H9 (cell line): ENCODE data around the gene TBC1D9. TPM values are rescaled to one million over a fixed set of nuclear protein-coding genes. Genes with fewer than 3 reads are reported as not detected.
"Not testable (repeated sequence)": the region's sequence is repeated elsewhere in the genome, so short reads cannot be mapped to it uniquely, and the experiment has no call there.

Source experiments
- DNase-seq: peaks from one replicate; pipeline ENCODE4 v3.0.0-alpha.2; 2017
- H2AFZ ChIP-seq: one replicate; pipeline ENCODE4 v1.6.1; 2013; ENCODE audit warnings: mild to moderate bottlenecking, low read length, control low read depth, moderate library complexity
- H2AK5ac ChIP-seq: 2 replicates; pipeline ENCODE4 v1.6.1; 2013; ENCODE audit warnings: low read length, control low read depth, mixed read lengths; ENCODE audit not compliant: insufficient read length
- H2BK120ac ChIP-seq: one replicate; pipeline ENCODE4 v1.6.1; 2013; ENCODE audit warnings: low read depth, mild to moderate bottlenecking, low read length, control low read depth, inconsistent platforms; ENCODE audit not compliant: poor library complexity, severe bottlenecking
- H2BK12ac ChIP-seq: 2 replicates; pipeline ENCODE4 v1.6.1; 2013; ENCODE audit warnings: low read length, control low read depth, mixed read lengths, low read depth; ENCODE audit not compliant: insufficient read length
- H2BK15ac ChIP-seq: 2 replicates; pipeline ENCODE4 v1.6.1; 2013; ENCODE audit warnings: low read depth, low read length, control low read depth
- H2BK20ac ChIP-seq: one replicate; pipeline ENCODE4 v1.6.1; 2013; ENCODE audit warnings: low read depth, mild to moderate bottlenecking, low read length, control low read depth, inconsistent platforms; ENCODE audit not compliant: poor library complexity, severe bottlenecking
- H2BK5ac ChIP-seq: 2 replicates; pipeline ENCODE4 v1.6.1; 2013; ENCODE audit warnings: low read length, control low read depth, mixed read lengths; ENCODE audit not compliant: insufficient read length
- H3K14ac ChIP-seq: 2 replicates; pipeline ENCODE4 v1.6.1; 2013; ENCODE audit warnings: low read length, control low read depth; ENCODE audit not compliant: insufficient read depth
- H3K18ac ChIP-seq: 2 replicates; pipeline ENCODE4 v1.6.1; 2013; ENCODE audit warnings: low read depth, mild to moderate bottlenecking, mixed read lengths, low read length, control low read depth; ENCODE audit not compliant: insufficient read length
- H3K23ac ChIP-seq: 2 replicates; pipeline ENCODE4 v1.6.1; 2013; ENCODE audit warnings: low read length, control low read depth, mixed read lengths, low read depth; ENCODE audit not compliant: insufficient read length
- H3K23me2 ChIP-seq: 2 replicates; pipeline ENCODE4 v1.6.1; 2013; ENCODE audit warnings: low read depth, mild to moderate bottlenecking, mixed read lengths, low read length, control low read depth; ENCODE audit not compliant: insufficient read length, poor library complexity, severe bottlenecking
- H3K27ac ChIP-seq: 2 replicates; pipeline ENCODE4 v1.5.1; 2013; ENCODE audit warnings: low read length, control low read depth, mixed read lengths, low read depth; ENCODE audit not compliant: insufficient read length
- H3K27me3 ChIP-seq: 2 replicates; pipeline ENCODE4 v1.6.1; 2013; ENCODE audit warnings: low read length, control low read depth, inconsistent platforms; ENCODE audit not compliant: insufficient read depth
- H3K4ac ChIP-seq: 2 replicates; pipeline ENCODE4 v1.6.1; 2013; ENCODE audit warnings: low read depth, mild to moderate bottlenecking, control low read depth, inconsistent platforms, low read length, moderate library complexity
- H3K4me1 ChIP-seq: 2 replicates; pipeline ENCODE4 v1.6.1; 2013; ENCODE audit warnings: low read length, control low read depth, inconsistent platforms; ENCODE audit not compliant: insufficient read depth
- H3K4me2 ChIP-seq: 2 replicates; pipeline ENCODE4 v1.6.1; 2013; ENCODE audit warnings: low read length, control low read depth, mixed read lengths; ENCODE audit not compliant: insufficient read length, insufficient read depth
- H3K56ac ChIP-seq: 2 replicates; pipeline ENCODE4 v1.6.1; 2013; ENCODE audit warnings: low read depth, mild to moderate bottlenecking, mixed read lengths, low read length, control low read depth; ENCODE audit not compliant: insufficient read length
- H3K79me1 ChIP-seq: 2 replicates; pipeline ENCODE4 v1.6.1; 2013; ENCODE audit warnings: low read depth, mild to moderate bottlenecking, moderate library complexity, low read length, control low read depth, inconsistent platforms; ENCODE audit not compliant: insufficient read depth, poor library complexity, severe bottlenecking
- H3K79me2 ChIP-seq: 2 replicates; pipeline ENCODE4 v1.6.1; 2013; ENCODE audit warnings: low read length, control low read depth, inconsistent platforms; ENCODE audit not compliant: insufficient read depth
- H3K9ac ChIP-seq: 2 replicates; pipeline ENCODE4 v1.6.1; 2013; ENCODE audit warnings: low read length, control low read depth, mixed read lengths; ENCODE audit not compliant: insufficient read length; ENCODE audit errors: extremely low read depth
- H3K9me3 ChIP-seq: one replicate; pipeline ENCODE4 v1.6.1; 2013; ENCODE audit warnings: low read depth, low read length, inconsistent platforms; ENCODE audit not compliant: control insufficient read depth
- H3T11ph ChIP-seq: one replicate; pipeline ENCODE4 v1.6.1; 2013; ENCODE audit warnings: mild to moderate bottlenecking, low read length, control low read depth, inconsistent platforms
- H4K20me1 ChIP-seq: one replicate; pipeline ENCODE4 v1.6.1; 2013; ENCODE audit not compliant: control insufficient read depth, insufficient read length, insufficient read depth
- H4K5ac ChIP-seq: 2 replicates; pipeline ENCODE4 v1.6.1; 2013; ENCODE audit warnings: low read depth, mild to moderate bottlenecking, mixed read lengths, low read length, control low read depth; ENCODE audit not compliant: insufficient read length
- H4K8ac ChIP-seq: replicated peaks from 2 replicates; pipeline ENCODE4 v1.6.1; 2013; ENCODE audit warnings: low read length, control low read depth, mixed read lengths, low read depth; ENCODE audit not compliant: insufficient read length
- H4K91ac ChIP-seq: 2 replicates; pipeline ENCODE4 v1.6.1; 2013; ENCODE audit warnings: low read depth, mild to moderate bottlenecking, moderate library complexity, mixed read lengths, low read length, control low read depth; ENCODE audit not compliant: insufficient read length
- H3K27ac Mint-ChIP-seq, 3 experiments: 2 replicates in 2 of 3; 3 replicates in 1 of 3; pipeline ENCODE4 v1.8.0; 2020 to 2021; ENCODE audit warnings: mixed read lengths in 3 of 3, mild to moderate bottlenecking in 1 of 3, moderate library complexity in 1 of 3
- H3K27me3 Mint-ChIP-seq: 2 replicates; pipeline ENCODE4 v1.8.0; 2021; ENCODE audit warnings: low read depth, mild to moderate bottlenecking, moderate library complexity, mixed read lengths
- H3K36me3 Mint-ChIP-seq, 3 experiments: 2 replicates in 2 of 3; 3 replicates in 1 of 3; pipeline ENCODE4 v1.8.0; 2020 to 2021; ENCODE audit warnings: low read depth in 3 of 3, mixed read lengths in 3 of 3; ENCODE audit not compliant: insufficient read depth in 1 of 3
- H3K4me1 Mint-ChIP-seq, 2 experiments: 2 replicates each; pipeline ENCODE4 v1.8.0; 2020; ENCODE audit warnings: mixed read lengths in 2 of 2
- H3K4me3 Mint-ChIP-seq, 2 experiments: 2 replicates in 1 of 2; 3 replicates in 1 of 2; pipeline ENCODE4 v1.8.0; 2020 to 2021; ENCODE audit warnings: mild to moderate bottlenecking in 2 of 2, mixed read lengths in 2 of 2, moderate library complexity in 1 of 2
- H3K9me3 Mint-ChIP-seq, 2 experiments: 2 replicates in 1 of 2; 3 replicates in 1 of 2; pipeline ENCODE4 v1.8.0; 2020; ENCODE audit warnings: mild to moderate bottlenecking in 2 of 2, mixed read lengths in 2 of 2, moderate library complexity in 1 of 2
- WGBS: extraction: QIAGEN DNeasy Blood & Tissue Kit; methylation state at CpG from one replicate; pipeline ENCODE4 v1.1.7; 2013; ENCODE audit warnings: missing lambda C conversion rate, low lambda C conversion rate, mixed read lengths; ENCODE audit not compliant: insufficient read length; ENCODE audit errors: extremely low coverage; 5-methylcytosine and 5-hydroxymethylcytosine counted together
- total RNA-seq: library from RNA; stranded (reverse); gene quantifications from 2 replicates; pipeline ENCODE4 v1.2.1, GENCODE V29; 2021
- TF ChIP-seq, protein P1 (sequence below): fragments of 200-600 bp; sonication (generic); conservative IDR thresholded peaks from 3 replicates; pipeline ENCODE4 v1.8.0; 2021; ENCODE audit warnings: antibody characterized with exemption, mild to moderate bottlenecking

Gene TBC1D9
- total RNA-seq, 1 experiment from 2014 or later, result 0.63 TPM

DNA sequence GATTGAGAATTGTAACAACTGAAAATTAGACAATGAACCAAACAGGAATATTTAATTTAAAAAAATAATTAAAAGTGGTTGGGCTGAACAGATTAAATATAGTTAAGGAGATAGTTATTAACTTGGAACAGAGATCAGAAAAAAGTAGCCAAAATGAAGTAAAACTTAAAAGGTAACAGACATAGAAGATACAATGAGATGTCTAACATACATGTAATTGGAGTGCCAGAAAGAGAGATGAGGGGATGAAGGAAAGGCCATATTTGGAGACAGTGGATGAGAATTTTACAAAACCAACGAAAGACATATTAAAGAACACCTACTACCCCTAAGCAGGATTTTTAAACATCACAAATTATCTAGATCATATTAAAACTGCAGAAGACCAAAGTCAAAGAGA is 8.0 kb downstream of the TBC1D9 start:
- no peaks in the 10 kb centered on the region for H4K20me1 ChIP-seq
- H3K4me1 ChIP-seq, result peaks cover 5% of the 10 kb centered on the region; the same call in 1 of the 2 replicates
- H3K4me2 ChIP-seq, result no peak overlapping the region
- H3K4ac ChIP-seq, result no peak overlapping the region
- no peak overlapping the region for H2BK20ac ChIP-seq
- no peak overlapping the region for H3K18ac ChIP-seq
- DNase-seq, result no peak
- Mint-ChIP-seq H3K27me3 (peaks cover 26% of the 10 kb centered on the region), H3K27ac (no peak overlapping the region), H3K9me3 (peaks cover 3 to 9% of the 10 kb centered on the region in 2 experiments; a peak in 2 of 5 replicates), H3K36me3 (peaks cover 0 to 6% (median 2%) of the 10 kb centered on the region in 3 experiments; a peak in 2 of 7 replicates), H3K4me1 (peaks cover 16 to 17% of the 10 kb centered on the region in 2 experiments), H3K4me3 (no peak overlapping the region)
- no CpG with 5 or more reads among the region's 1 CpG for WGBS
- no peak overlapping the region for H3K56ac ChIP-seq
- H3K79me2 ChIP-seq, result no peaks in the 10 kb centered on the region
- no peak overlapping the region for H3K27ac ChIP-seq
- no peak overlapping the region for H2AFZ ChIP-seq
- no peak overlapping the region for H2AK5ac ChIP-seq
- H2BK120ac ChIP-seq, result no peak overlapping the region
- H2BK12ac ChIP-seq, result no peak overlapping the region
- H2BK5ac ChIP-seq, result no peak overlapping the region
- H3K9me3 ChIP-seq, result no peaks in the 10 kb centered on the region
- no peak overlapping the region for H4K91ac ChIP-seq
- H3K14ac ChIP-seq, result no peak overlapping the region
- H2BK15ac ChIP-seq, result no peak overlapping the region
- H3T11ph ChIP-seq, result no peak overlapping the region
- H4K8ac ChIP-seq, result no peak overlapping the region
- H3K9ac ChIP-seq, result no peak overlapping the region
- TF ChIP-seq, protein P1, sequence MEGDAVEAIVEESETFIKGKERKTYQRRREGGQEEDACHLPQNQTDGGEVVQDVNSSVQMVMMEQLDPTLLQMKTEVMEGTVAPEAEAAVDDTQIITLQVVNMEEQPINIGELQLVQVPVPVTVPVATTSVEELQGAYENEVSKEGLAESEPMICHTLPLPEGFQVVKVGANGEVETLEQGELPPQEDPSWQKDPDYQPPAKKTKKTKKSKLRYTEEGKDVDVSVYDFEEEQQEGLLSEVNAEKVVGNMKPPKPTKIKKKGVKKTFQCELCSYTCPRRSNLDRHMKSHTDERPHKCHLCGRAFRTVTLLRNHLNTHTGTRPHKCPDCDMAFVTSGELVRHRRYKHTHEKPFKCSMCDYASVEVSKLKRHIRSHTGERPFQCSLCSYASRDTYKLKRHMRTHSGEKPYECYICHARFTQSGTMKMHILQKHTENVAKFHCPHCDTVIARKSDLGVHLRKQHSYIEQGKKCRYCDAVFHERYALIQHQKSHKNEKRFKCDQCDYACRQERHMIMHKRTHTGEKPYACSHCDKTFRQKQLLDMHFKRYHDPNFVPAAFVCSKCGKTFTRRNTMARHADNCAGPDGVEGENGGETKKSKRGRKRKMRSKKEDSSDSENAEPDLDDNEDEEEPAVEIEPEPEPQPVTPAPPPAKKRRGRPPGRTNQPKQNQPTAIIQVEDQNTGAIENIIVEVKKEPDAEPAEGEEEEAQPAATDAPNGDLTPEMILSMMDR, result no peak
- H3K23me2 ChIP-seq, result no peaks in the 10 kb centered on the region
- H3K23ac ChIP-seq, result no peak overlapping the region
- no peaks in the 10 kb centered on the region for H3K79me1 ChIP-seq
- no peak overlapping the region for H4K5ac ChIP-seq
- peaks cover 3% of the 10 kb centered on the region; the same call in 1 of the 2 replicates for H3K27me3 ChIP-seq

DNA sequence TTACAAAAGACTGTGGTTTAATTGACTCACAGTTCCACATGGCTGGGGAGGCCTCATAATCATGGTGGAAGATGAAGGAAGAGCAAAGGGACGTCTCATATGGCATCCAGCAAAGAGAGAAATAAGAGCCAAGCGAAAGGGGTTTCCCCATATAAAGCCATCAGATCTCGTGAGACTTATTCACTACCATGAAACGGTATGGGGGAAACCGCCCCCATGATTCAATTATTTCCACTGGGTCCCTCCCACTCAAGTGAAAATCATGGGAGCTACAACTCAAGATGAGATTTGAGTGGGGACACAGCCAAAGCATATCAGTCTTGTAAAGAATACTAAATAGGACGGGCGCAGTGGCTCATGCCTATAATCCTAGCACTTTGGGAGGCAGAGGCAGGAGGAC is 9.6 kb downstream of the TBC1D9 start:
- H3K27me3 ChIP-seq, H4K8ac ChIP-seq, H3K36me3 Mint-ChIP-seq, H3K56ac ChIP-seq, H3K4ac ChIP-seq, H3K9me3 Mint-ChIP-seq, H3K18ac ChIP-seq, H3K27ac Mint-ChIP-seq, H3K14ac ChIP-seq, H2BK15ac ChIP-seq, H2AK5ac ChIP-seq, H2BK120ac ChIP-seq, H3K4me1 ChIP-seq, H3K79me2 ChIP-seq, H2BK5ac ChIP-seq, H3K4me2 ChIP-seq, H4K5ac ChIP-seq, H2BK12ac ChIP-seq, H3K9ac ChIP-seq, H4K20me1 ChIP-seq, H4K91ac ChIP-seq, H3K23me2 ChIP-seq, H3K79me1 ChIP-seq, DNase-seq, H2BK20ac ChIP-seq, H3K27ac ChIP-seq, H3K27me3 Mint-ChIP-seq, H3T11ph ChIP-seq, H3K23ac ChIP-seq, H3K9me3 ChIP-seq, H2AFZ ChIP-seq, H3K4me3 Mint-ChIP-seq: not testable (repeated sequence)
- no CpG with 5 or more reads among the region's 7 CpGs for WGBS
- peaks cover 28 to 30% of the 10 kb centered on the region in 2 experiments for H3K4me1 Mint-ChIP-seq
